Stomach (tissue), 4 donors: ENCODE results near the gene CSH1.

Experiments used
- CTCF ChIP-seq, 7 experiments: fragments of 450-650 bp in 4 of 7; fragments of 200-600 bp in 3 of 7; sonication (generic) in 3 of 7; IDR thresholded peaks; one replicate each; pipeline ENCODE4 v1.5.1; 2016 to 2019; ENCODE audit warnings: antibody characterized with exemption in 7 of 7, control low read depth in 2 of 7, mild to moderate bottlenecking in 1 of 7
- POLR2A ChIP-seq, 4 donors: fragments of 450-650 bp; IDR thresholded peaks; one replicate each; pipeline ENCODE4 v1.6.1; 2016; ENCODE audit warnings: antibody characterized with exemption in 4 of 4, control low read depth in 2 of 4, mild to moderate bottlenecking in 1 of 4, moderate library complexity in 1 of 4
- POLR2AphosphoS5 ChIP-seq, 3 donors: sonication (generic); formaldehyde crosslinking; IDR thresholded peaks; one replicate each; pipeline ENCODE4 v1.6.1; 2016; ENCODE audit warnings: antibody characterized with exemption in 3 of 3

- no peak for TF ChIP-seq POLR2A (IDR thresholded peaks at IDR 0.05)
- no peak for TF ChIP-seq CTCF (IDR thresholded peaks at IDR 0.05)
- TF ChIP-seq POLR2AphosphoS5 (IDR thresholded peaks at IDR 0.05): no peak
Observed at GRCh38 chr17:63855185-63855584, 41.2 kb downstream of the CSH1 start.
